ENCODE measurements around the gene KLF9. TPM values are rescaled to one million over a fixed set of nuclear protein-coding genes. Genes with fewer than 3 reads are reported as not detected.

KLF9 gene
- total RNA-seq, 1 experiment from 2014 or later, result 0.26 TPM

GRCh38 chr9:70347046-70347445 lies 67.4 kb downstream of the KLF9 start:
- no peak overlapping the region for H3K4ac ChIP-seq (ENCODE audit: low read depth, low read length)
- Mint-ChIP-seq H3K27me3 (ENCODE audit: low read depth) (no peaks in the 10 kb centered on the region), H3K4me3 (no peak overlapping the region), H3K4me1 (no peaks in the 10 kb centered on the region; a peak in 1 of 4 replicates), H3K36me3 (ENCODE audit: insufficient read depth in 1 of 3, low read depth in 3 of 3) (peaks cover 5 to 43% (median 28%) of the 10 kb centered on the region in 3 experiments; a peak in 6 of 7 replicates), H3K9me3 (no peaks in the 10 kb centered on the region), H3K27ac (no peak overlapping the region)
- H2AFZ ChIP-seq (ENCODE audit: low read length), result no peak overlapping the region
- no peak overlapping the region for H2BK20ac ChIP-seq (ENCODE audit: low read depth, low read length, poor library complexity, severe bottlenecking)
- H2AK5ac ChIP-seq (ENCODE audit: insufficient read length, low read length), result no peak overlapping the region
- H3K27me3 ChIP-seq (ENCODE audit: insufficient read depth, low read length), result no peaks in the 10 kb centered on the region
- no peaks in the 10 kb centered on the region for H3K4me1 ChIP-seq (ENCODE audit: insufficient read depth, low read length)
- no peak overlapping the region for H2BK12ac ChIP-seq (ENCODE audit: insufficient read length, low read depth, low read length)
- H3K79me2 ChIP-seq (ENCODE audit: insufficient read depth, low read length), result no peaks in the 10 kb centered on the region
- H3K79me1 ChIP-seq (ENCODE audit: insufficient read depth, low read depth, low read length, poor library complexity, severe bottlenecking), result no peaks in the 10 kb centered on the region
- H3K23me2 ChIP-seq (ENCODE audit: insufficient read length, low read depth, low read length, poor library complexity, severe bottlenecking), result no peaks in the 10 kb centered on the region
- H3K14ac ChIP-seq (ENCODE audit: insufficient read depth, low read length), result no peak overlapping the region
- no peak overlapping the region for H3K27ac ChIP-seq (ENCODE audit: insufficient read length, low read depth, low read length)
- H4K8ac ChIP-seq (replicated peaks; ENCODE audit: insufficient read length, low read depth, low read length), result no peak overlapping the region
- no peak overlapping the region for H3K18ac ChIP-seq (ENCODE audit: insufficient read length, low read depth, low read length)
- no peak overlapping the region for H3K4me2 ChIP-seq (ENCODE audit: insufficient read depth, insufficient read length, low read length)
- H4K5ac ChIP-seq (ENCODE audit: insufficient read length, low read depth, low read length), result no peak overlapping the region
- no peaks in the 10 kb centered on the region for H4K20me1 ChIP-seq (ENCODE audit: control insufficient read depth, insufficient read depth, insufficient read length)
- no peak overlapping the region for H4K91ac ChIP-seq (ENCODE audit: insufficient read length, low read depth, low read length)
- H3K56ac ChIP-seq (ENCODE audit: insufficient read length, low read depth, low read length), result no peak overlapping the region
- H2BK5ac ChIP-seq (ENCODE audit: insufficient read length, low read length), result no peak overlapping the region
- WGBS (ENCODE audit: extremely low coverage, insufficient read length, low lambda C conversion rate), result no CpG with 5 or more reads among the region's 2 CpGs
- no peak overlapping the region for H3K9ac ChIP-seq (ENCODE audit: extremely low read depth, insufficient read length, low read length)
- H2BK15ac ChIP-seq (ENCODE audit: low read depth, low read length), result no peak overlapping the region
- no peak for TF ChIP-seq CTCF (conservative IDR thresholded peaks at IDR 0.05)
- H3K9me3 ChIP-seq (ENCODE audit: control insufficient read depth, low read depth, low read length), result no peaks in the 10 kb centered on the region
- DNase-seq, result no peak
- no peak overlapping the region for H3K23ac ChIP-seq (ENCODE audit: insufficient read length, low read depth, low read length)
- H3T11ph ChIP-seq (ENCODE audit: low read length), result no peak overlapping the region
- H2BK120ac ChIP-seq (ENCODE audit: low read depth, low read length, poor library complexity, severe bottlenecking), result no peak overlapping the region

All from H9 (cell line).